DND-41 (cell line): ENCODE results near the gene PAQR6.

ENCODE experiments used
- EZH2 ChIP-seq: IDR thresholded peaks from 3 replicates; pipeline ENCODE4 v1.6.1; 2012; ENCODE audit warnings: borderline replicate concordance, low read depth, mild to moderate bottlenecking, moderate library complexity, low read length, inconsistent platforms; ENCODE audit not compliant: severe bottlenecking
- TF ChIP-seq, protein P1 (sequence below): IDR thresholded peaks from 2 replicates; pipeline ENCODE4 v1.5.1; 2012; ENCODE audit warnings: borderline replicate concordance, low read length, moderate library complexity, mild to moderate bottlenecking; ENCODE audit not compliant: poor library complexity, severe bottlenecking; ENCODE audit errors: extremely low read depth

DNA sequence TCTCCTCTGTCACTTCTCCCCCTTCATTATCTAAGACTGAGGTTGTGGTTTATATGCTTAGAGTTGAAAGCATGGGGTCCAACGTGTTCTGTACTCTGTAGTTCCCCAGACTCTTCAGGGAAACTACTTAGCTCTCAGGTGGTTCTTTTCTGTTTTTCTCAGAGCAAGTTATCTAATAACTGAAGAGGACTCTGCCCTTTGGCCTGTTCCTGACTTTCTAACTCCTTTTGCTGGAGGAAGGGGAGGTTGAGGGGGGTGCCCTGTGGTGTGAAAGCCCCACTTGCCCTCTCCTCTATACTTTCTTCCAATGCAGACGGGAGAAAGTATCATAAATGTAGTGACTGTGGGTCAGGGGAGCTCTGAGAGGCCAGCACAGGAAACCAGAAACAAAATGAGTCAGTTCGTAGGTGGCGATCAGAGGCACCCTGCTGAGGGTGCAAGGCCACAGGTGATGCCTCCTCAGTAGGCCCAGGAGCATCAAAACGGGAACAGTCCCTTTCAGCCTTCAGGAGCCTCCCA lies 49.0 kb downstream of the PAQR6 start:
- TF ChIP-seq, protein P1, sequence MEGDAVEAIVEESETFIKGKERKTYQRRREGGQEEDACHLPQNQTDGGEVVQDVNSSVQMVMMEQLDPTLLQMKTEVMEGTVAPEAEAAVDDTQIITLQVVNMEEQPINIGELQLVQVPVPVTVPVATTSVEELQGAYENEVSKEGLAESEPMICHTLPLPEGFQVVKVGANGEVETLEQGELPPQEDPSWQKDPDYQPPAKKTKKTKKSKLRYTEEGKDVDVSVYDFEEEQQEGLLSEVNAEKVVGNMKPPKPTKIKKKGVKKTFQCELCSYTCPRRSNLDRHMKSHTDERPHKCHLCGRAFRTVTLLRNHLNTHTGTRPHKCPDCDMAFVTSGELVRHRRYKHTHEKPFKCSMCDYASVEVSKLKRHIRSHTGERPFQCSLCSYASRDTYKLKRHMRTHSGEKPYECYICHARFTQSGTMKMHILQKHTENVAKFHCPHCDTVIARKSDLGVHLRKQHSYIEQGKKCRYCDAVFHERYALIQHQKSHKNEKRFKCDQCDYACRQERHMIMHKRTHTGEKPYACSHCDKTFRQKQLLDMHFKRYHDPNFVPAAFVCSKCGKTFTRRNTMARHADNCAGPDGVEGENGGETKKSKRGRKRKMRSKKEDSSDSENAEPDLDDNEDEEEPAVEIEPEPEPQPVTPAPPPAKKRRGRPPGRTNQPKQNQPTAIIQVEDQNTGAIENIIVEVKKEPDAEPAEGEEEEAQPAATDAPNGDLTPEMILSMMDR: no peak
- no peak for TF ChIP-seq EZH2
